HG02678 (cell line): ENCODE data around the gene FAF1.
"Not testable (repeated sequence)": the region's sequence is repeated elsewhere in the genome, so short reads cannot be mapped to it uniquely, and the experiment has no call there.

ENCODE experiments used
- ATAC-seq: cut with Tn5 transposase; IDR thresholded peaks from one replicate; pipeline ENCODE4 v1.9.1; 2021; ENCODE audit warnings: mild to moderate bottlenecking, moderate library complexity; ENCODE audit not compliant: unreplicated experiment

FAF1 gene

DNA sequence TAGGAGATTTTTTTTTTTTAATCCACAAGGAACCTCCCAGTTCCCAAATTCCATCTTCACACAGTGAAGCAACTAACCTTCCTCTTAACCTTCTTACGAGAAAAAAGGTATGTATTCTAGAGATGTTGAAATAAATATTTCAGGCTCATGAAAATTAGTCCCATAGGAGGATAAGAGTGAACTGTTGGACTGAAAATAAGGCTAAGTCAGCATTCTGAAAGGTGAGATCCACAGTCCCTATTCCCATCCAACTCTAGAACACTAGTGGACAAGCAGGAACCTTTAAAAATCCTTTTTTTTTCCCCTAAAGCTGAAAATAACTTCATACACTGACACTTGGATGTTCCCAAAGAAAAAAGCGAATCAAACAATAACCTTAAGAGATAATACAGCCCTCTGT, 44.4 kb downstream of the FAF1 start:
- no peak for ATAC-seq

DNA sequence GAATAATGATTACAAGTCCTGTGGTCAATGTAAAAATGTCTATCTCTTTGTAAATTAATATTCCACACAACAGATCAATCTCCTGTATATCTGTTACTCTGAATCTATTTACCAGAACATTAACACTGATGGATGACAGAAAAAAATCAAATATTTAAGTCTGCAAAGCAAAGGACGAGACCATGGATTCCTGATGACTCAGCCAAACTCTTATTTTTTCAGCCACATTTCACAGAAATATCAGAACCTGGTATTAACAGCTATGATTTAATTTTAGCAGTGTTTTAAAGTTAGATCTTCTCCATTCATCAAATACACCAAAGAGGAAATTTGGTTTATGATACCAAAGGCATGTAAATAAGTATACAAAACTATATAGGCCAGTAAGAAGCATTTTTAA, 46.1 kb downstream of the FAF1 start:
- no peak for ATAC-seq

DNA sequence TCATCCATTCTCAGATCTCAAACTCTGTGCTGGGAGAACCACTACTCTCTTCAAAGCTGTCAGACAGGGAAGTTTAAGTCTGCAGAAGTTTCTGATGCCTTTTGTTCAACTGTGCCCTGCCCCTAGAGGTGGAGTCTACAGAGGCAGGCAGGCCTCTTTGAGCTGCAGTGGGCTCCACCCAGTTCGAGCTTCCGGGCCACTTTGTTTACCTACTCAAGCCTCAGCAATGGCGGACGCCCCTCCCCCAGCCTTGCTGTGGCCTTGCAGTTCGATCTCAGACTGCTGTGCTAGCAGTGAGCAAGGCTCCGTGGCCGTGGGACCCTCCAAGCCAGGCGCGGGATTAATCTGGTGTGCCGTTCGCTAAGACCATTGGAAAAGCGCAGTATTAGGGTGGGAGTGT, 49.7 kb downstream of the FAF1 start:
- not testable (repeated sequence) for ATAC-seq

DNA sequence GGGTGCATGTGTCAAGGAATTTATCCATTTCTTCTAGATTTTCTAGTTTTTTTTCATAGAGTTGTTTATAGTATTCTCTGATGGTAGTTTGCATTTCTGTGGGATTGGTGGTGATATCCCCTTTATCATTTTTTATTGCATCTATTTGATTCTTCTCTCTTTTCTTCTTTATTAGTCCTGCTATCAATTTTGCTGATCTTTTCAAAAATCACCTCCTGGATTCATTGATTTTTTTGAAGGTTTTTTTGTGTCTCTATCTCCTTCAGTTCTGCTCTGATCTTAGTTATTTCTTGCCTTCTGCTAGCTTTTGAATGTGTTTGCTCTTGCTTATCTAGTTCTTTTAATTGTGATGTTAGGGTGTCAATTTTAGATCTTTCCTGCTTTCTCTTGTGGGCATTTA, 52.5 kb downstream of the FAF1 start:
- ATAC-seq, result not testable (repeated sequence)

DNA sequence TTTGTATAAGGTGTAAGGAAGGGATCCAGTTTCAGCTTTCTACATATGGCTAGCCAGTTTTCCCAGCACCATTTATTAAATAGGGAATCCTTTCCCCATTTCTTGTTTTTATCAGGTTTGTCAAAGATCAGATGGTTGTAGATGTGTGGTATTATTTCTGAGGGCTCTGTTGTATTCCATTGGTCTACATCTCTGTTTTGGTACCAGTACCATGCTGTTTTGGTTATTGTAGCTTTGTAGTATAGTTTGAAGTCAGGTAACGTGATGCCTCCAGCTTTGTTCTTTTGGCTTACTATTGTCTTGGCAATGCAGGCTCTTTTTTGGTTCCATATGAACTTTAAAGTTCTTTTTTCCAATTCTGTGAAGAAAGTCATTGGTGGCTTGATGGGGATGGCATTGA, 54.0 kb downstream of the FAF1 start:
- ATAC-seq, result not testable (repeated sequence)

DNA sequence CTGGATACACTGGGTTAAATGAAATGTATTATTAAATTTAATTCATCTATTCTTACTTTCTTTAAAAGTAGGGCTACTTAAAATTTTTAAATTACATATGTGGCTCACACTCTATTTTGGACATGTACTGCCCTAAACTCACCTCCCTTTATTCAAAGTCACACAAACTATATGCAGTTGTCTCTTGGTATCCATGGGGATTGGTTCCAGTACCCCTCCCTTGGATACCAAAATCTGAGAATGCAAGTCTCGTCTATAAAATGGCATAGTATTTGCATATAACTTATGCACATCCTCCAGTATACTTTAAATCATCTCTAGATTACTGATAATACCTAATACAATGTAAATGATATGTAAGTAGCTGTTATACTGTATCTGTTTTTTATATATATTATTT, 57.6 kb downstream of the FAF1 start:
- ATAC-seq, result no peak

DNA sequence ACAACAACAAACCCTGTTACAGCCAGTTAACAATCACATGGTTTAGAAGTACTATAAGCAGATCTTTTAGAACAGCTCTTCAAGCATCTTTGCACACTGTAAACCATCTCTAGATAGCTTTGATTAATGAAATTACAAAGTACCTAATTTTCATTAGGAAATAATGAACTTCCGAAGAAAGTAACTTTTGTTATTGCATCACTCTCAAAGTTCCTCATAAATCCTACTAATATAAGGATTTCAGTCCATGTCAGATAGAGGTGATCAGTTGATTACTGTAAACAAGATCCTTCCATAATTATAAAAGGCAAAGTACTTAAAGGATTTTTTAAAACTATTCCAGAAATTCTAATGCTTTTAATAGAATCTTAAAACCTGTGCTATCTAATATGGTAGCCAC, 58.2 kb downstream of the FAF1 start:
- no peak for ATAC-seq

DNA sequence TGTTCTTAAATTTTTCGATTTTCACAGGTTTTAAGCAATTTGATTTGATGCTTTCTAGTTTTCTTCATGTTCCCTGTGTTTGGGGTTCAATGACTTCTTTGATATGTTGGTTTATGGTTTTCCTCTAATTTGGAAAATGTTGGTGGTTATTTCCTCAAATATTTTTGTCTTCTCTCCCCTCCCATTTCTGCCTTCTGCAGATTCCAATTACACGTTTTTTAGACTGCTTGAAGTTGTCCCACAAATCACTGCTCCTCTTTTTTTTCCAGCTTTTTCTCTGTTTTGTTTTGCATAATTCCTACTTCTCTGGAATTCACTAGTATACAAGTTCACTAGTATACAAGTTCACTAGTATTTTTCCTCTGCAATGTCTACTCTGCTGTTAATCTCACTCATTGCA, 61.3 kb downstream of the FAF1 start:
- no peak for ATAC-seq

DNA sequence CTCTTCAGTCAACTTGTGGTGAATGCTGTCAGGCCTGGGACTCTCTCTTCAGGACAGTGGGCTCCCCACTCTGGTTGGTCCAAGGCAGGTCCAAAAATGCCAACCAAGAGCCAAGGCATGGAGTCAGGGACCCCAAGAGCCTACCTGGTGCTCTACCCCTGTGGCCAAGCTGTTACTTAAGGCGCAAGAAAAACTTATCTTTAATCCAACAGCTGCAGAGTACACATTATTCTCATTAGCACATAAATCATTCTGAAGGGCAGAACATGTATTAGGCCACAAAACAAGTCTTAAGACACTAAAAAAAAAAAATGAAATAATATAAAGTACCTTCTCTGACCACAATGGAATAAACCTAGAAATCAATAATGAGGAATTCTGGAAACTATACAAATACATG, 65.7 kb downstream of the FAF1 start:
- no peak for ATAC-seq

DNA sequence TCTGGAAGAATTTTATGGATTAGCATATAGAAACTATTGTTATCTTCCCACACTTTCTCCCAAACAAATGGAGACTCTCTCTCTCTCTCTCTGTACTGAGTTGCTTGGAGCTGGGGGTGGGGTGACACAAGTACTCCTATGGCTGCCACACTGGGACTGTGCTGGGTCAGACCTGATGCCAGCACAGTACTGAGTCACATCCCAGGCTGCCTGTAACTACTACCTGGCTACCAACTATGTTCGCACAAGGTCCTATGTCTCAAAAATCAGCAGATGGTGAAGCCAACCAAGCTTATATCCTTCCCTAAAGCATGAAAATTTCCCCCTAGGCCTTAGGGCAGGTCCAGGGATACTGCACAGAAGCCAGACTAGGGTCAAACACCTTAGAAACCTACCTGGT, 66.6 kb downstream of the FAF1 start:
- no peak for ATAC-seq

DNA sequence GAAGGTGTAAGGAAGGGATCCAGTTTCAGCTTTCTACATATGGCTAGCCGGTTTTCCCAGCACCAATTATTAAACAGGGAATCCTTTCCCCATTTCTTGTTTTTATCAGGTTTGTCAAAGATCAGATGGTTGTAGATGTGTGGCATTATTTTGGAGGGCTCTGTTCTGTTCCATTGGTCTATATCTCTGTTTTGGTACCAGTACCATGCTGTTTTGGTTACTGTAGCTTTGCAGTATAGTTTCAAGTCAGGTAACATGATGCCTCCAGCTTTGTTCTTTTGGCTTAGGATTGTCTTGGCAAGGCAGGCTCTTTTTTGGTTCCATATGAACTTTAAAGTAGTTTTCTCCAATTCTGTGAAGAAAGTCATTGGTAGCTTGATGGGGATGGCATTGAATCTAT, 72.5 kb downstream of the FAF1 start:
- not testable (repeated sequence) for ATAC-seq

DNA sequence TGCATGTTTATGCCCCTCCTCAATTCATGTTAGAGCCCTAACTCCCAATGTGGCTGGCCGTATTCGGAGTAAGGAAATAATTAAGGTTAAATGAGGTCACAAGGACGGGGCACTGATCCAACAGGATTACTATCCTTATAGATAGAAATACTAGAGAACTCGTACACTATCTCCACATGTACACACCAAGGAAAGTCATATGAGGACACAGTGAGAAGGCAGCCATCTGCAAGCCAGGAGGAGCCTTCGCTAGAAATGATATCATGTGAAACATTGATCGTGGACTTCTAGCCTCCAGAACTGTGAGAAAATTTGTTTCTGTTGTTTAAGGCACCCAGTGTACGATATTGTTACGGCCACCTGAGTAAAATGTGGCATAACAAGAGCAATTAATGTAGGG, 79.7 kb downstream of the FAF1 start:
- no peak for ATAC-seq

DNA sequence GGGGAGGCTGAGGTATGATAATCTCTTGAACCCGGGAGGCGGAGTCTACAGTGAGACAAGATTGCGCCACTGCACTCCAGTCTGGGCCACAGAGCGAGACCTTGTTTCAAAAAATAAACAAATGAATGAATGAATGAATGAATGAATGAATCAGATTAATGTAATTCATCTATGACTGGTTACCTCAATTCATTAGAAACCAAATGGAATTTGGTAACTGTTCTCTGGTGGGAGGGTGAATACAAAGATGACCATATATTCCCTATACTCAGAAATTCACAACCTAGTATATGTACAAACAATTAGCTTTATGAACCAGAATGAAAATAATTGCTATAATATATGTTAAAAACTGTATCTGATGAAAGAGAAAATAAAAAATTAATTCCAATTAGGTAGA, 80.9 kb downstream of the FAF1 start:
- no peak for ATAC-seq

DNA sequence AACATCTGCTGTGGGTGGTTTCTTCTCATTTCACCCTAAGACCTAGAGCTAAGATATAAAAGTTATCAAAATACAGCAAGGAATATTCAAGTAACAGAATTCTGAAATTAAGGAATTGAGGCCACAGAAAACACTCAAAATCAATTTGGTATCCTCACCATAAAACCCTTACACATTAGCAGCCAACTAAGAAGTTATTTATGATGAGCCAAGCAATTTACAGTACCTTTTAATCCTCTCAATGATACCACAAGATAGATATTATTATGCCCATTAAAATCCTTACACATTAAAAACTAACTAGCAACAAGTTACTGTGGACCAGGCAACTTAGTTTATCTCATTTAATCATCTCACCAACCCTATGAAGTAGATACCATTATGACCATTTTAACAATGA, 81.6 kb downstream of the FAF1 start:
- no peak for ATAC-seq

DNA sequence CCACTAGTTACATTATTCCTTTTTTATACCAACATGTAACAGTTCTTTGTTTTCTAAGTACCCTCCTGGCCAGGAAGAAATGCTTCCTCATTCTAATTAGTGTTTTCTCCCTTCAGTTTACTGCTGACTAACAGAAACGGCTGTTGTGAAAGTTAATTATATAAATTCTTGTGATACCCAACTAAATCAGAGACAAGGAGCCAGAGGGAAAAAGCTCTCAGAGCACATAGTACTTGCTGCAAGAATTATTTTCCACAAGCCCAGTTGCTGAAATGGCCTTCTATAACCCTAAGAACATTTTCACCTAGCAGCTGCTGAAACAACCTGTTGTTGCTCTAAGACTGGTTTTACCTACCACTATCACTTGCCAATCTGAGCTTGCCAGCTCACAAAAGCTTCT, 82.4 kb downstream of the FAF1 start:
- ATAC-seq, result no peak

DNA sequence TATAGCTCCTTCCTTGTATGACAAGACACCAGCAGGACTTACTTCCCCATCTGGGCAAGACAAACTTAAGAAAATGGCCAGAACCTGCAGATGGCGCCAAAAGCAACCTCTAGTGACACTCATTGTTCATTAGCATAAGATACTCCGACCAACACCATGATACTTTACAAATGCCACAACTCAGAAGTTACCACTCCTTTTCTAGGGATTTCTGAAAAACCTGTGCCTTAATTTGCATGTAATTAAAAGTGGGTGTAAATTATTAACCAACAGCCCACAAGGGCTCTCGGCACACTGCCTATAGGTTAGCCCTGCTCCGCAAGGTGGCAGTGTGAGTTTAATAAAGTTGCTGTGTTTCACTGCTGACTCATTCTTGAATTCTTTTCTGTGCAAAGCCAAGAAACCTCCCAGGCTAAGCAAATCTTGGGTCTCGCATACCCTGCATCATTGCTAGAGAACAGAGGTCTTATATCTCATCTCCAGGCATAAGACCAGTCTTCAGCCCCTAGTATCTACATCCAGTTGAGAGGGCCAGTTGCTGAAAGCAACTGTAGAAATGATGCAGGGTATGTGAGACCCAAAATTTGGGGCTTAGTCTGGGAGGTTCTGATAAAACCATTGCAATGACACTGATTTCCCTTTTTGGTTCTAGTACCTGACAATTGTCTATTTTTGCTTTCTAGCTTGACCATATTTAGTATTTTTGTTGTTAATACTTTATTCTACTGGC, 86.4 kb downstream of the FAF1 start:
- ATAC-seq, result peak; percentile 95

DNA sequence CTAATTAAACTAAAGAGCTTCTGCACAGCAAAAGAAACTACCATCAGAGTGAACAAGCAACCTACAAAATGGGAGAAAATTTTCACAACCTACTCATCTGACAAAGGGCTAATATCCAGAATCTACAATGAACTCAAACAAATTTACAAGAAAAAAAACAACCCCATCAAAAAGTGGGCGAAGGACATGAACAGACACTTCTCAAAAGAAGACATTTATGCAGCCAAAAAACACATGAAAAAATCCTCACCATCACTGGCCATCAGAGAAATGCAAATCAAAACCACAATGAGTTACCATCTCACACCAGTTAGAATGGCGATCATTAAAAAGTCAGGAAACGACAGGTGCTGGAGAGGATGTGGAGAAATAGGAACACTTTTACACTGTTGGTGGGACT, 95.2 kb downstream of the FAF1 start:
- not testable (repeated sequence) for ATAC-seq

DNA sequence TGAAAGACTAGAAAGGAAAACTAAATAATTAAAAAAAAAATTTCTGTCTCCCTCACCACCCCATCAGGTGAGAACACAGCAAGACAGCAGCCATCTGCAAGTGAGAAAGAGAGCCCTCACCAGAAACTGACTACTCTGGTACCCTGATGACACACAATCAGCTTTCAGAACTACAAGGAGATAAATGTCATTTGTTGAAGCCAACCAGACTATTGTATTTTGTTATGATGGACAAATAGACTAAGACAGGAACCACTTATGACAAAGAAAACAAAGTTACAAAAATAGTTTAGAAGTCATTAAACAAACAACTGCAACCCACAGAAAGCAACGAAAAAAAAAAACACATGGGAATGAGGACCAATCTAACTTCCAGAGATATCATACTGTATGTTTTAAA, 98.3 kb downstream of the FAF1 start:
- no peak for ATAC-seq

DNA sequence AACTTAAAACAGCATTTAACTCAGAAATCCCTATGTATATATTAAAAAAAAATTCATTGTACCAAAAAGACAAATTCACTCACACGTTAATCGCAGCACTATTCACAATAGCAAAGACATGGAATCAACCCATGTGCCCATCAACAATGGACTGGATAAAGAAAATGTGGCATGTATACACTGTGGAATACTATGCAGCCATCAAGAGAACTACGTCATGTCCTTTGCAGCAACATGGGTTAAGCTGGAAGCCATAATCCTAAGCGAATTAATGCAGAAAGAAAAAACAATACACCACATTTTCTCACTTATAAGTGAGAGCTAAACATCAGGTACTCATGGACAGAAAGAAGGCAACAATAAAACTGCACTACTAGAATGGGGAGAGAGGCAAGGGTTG, 99.4 kb downstream of the FAF1 start:
- ATAC-seq, result no peak

DNA sequence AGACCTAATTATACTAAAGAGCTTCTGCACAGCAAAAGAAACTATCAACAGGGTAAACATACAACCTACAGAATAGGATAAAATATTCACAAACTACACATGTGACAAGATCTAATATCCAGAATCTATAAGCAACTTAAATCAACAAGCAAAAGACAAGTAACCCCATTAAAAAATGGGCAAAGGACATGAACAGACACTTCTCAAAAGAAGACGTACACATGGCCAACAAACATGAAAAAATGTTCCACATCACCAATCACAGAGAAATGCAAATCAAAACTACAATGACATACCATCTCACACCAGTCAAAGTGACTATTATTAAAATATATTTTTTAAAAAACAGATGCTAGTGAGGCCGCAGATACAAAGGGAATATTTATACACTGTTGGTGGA, 99.8 kb downstream of the FAF1 start:
- no peak for ATAC-seq

DNA sequence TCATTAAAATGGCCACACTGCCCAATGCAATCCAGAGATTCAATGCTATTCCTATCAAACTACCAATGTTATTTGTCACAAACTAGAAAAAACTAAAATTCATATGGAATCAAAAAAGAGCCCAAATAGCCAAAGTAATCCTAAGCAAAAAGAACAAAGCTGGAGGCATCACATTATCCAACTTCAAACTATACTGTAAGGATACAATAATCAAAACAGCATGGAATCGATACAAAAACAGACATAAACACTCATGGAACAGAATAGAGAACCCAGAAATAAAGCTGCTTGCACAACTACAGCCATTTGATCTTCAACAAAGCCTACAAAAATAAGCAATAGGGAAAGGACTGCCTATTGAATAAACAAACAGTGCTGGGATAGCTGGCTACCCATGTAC, 100.4 kb downstream of the FAF1 start:
- ATAC-seq, result no peak

DNA sequence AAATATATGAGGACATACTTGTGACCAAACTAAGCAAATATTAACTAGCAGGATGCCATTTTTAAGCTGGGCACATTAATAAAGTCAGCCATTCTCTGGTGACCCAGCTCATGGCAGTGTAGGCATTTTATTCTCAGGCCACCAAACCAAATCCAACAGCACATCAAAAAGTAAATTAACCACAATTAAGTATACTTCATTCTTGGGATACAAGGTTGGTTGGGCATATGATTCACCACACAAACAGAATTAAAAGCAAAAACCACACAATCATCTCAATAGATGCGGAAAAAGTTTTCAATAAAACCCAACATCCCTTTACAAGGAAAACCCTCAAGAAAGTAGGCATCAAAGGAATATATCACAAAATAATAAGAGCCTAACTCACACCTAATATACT, 101.3 kb downstream of the FAF1 start:
- ATAC-seq, result no peak

DNA sequence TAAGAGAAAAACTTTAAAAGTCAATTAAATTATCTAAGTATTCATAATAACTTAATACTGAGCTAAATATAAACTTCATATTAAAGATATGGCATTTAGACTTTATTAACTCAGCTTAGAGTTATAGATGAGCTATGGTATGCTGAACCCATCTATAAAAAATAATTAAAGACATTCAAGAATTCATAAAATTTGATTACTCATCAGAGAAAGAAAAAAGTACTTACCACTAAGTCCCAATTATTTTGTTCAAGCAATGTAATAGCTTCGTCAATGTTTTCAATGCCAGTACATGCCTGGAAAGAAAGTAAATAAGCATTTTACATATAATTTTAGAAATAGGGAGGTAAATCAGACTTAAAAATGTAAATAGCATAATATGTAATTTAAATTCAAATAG, 102.4 kb downstream of the FAF1 start:
- ATAC-seq, result no peak
